ENCODE results near the gene PZP.

PZP gene

GRCh38 chr12:9124383-9125031 lies 83.7 kb downstream of the PZP start:
- no peak for DNase-seq (ENCODE audit: low read depth in 2 of 2)

GRCh38 chr12:9123781-9124382 lies 84.3 kb downstream of the PZP start:
- DNase-seq (ENCODE audit: low read depth in 2 of 2): no peak

GRCh38 chr12:9122091-9122609 lies 86.0 kb downstream of the PZP start:
- no peak for DNase-seq (ENCODE audit: low read depth in 2 of 2)

- DNase-seq (ENCODE audit: low read depth in 2 of 2): no peak
Observed at GRCh38 chr12:9120487-9121184, 87.6 kb downstream of the PZP start.

GRCh38 chr12:9118158-9118557 lies 90.0 kb downstream of the PZP start:
- no peak for DNase-seq (ENCODE audit: low read depth in 2 of 2)

GRCh38 chr12:9115731-9116559 lies 92.2 kb downstream of the PZP start, which contains the start of gene A2M:
A2M (minus strand) TSS chr12:9115919; CDS start chr12:9115849, 70 bp downstream.
- no peak for DNase-seq (ENCODE audit: low read depth in 2 of 2)

- no peak for DNase-seq (ENCODE audit: low read depth in 2 of 2)
Observed at GRCh38 chr12:9114946-9115345, 93.2 kb downstream of the PZP start.

GRCh38 chr12:9113987-9114309 lies 94.2 kb downstream of the PZP start:
- no peak for DNase-seq (ENCODE audit: low read depth in 2 of 2)

GRCh38 chr12:9113296-9113986 lies 94.8 kb downstream of the PZP start:
- DNase-seq (ENCODE audit: low read depth in 2 of 2): no peak

GRCh38 chr12:9112076-9112853 lies 95.9 kb downstream of the PZP start:
- no peak for DNase-seq (ENCODE audit: low read depth in 2 of 2)

- DNase-seq (ENCODE audit: low read depth in 2 of 2): no peak
Observed at GRCh38 chr12:9111525-9111924, 96.7 kb downstream of the PZP start.

GRCh38 chr12:9109737-9110491 lies 98.3 kb downstream of the PZP start:
- DNase-seq (ENCODE audit: low read depth in 2 of 2): no peak

- DNase-seq (ENCODE audit: low read depth in 2 of 2): no peak
Observed at GRCh38 chr12:9109213-9109522, 99.0 kb downstream of the PZP start.

- no peak for DNase-seq (ENCODE audit: low read depth in 2 of 2)
Observed at GRCh38 chr12:9108504-9109212, 99.5 kb downstream of the PZP start.

- DNase-seq (ENCODE audit: low read depth in 2 of 2): no peak
Observed at GRCh38 chr12:9107542-9107873, 100.7 kb downstream of the PZP start.

- no peak for DNase-seq (ENCODE audit: low read depth in 2 of 2)
Observed at GRCh38 chr12:9106610-9107541, 101.3 kb downstream of the PZP start.

- no peak for DNase-seq (ENCODE audit: low read depth in 2 of 2)
Observed at GRCh38 chr12:9106067-9106466, 102.1 kb downstream of the PZP start.

- DNase-seq (ENCODE audit: low read depth in 2 of 2): no peak
Observed at GRCh38 chr12:9104767-9105423, 103.3 kb downstream of the PZP start.

All from stimulated activated CD4-positive, alpha-beta T cell treated with anti-CD3 and anti-CD28 coated beads, Interleukin-15, amount 100 ng/mL, for 48 hours (primary cell).